ENCODE measurements around the gene LRP2BP. TPM values are rescaled to one million over a fixed set of nuclear protein-coding genes. Genes with fewer than 3 reads are reported as not detected.

The LRP2BP gene
- total RNA-seq, 1 experiment from 2014 or later: 0.33 TPM

DNA sequence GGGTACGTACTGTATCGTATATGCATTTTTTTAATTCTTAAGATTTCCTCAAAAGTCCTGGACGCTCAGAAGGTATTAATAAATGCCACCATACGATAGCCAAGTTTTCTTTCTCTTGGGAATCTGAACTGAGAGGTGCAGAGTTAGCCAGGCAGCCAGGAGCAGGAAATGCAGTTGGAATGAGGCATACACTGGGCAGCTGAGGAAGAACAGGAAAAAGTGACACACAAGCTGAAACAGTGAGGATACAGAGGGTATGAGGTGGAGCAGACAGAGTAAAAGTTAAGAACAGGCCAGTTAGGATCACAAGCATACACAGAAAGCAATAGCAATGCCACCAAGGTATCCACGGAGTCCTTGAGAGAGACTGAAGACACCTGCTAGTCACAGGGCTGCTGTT lies 16.7 kb upstream of the LRP2BP start:
- ChIA-PET POLR2A (no interaction called here), CTCF (no interaction called here)
- intact Hi-C loops (cut with micrococcal nuclease; ENCODE audit: unreplicated experiment): no loop called here
- Histone ChIP-seq H3K27me3 (ENCODE audit: control insufficient read depth, insufficient read depth, low read length) (no peaks in the 10 kb centered on the region), H3K4me1 (ENCODE audit: control insufficient read depth, insufficient read depth, low read length) (no peaks in the 10 kb centered on the region), H3K27ac (ENCODE audit: low read length) (no peak overlapping the region), H3K9me3 (ENCODE audit: control insufficient read depth, insufficient read depth, low read depth, low read length) (no peaks in the 10 kb centered on the region), H3K36me3 (ENCODE audit: control insufficient read depth, insufficient read depth, low read length) (no peaks in the 10 kb centered on the region; the same call in 1 of the 2 replicates), H3K4me3 (ENCODE audit: low read depth in 2 of 2, low read length in 2 of 2) (no peak overlapping the region)
- BruUV-seq (replicated peaks): no TSS peak
- ATAC-seq: no peak
- TF ChIP-seq, protein P1, sequence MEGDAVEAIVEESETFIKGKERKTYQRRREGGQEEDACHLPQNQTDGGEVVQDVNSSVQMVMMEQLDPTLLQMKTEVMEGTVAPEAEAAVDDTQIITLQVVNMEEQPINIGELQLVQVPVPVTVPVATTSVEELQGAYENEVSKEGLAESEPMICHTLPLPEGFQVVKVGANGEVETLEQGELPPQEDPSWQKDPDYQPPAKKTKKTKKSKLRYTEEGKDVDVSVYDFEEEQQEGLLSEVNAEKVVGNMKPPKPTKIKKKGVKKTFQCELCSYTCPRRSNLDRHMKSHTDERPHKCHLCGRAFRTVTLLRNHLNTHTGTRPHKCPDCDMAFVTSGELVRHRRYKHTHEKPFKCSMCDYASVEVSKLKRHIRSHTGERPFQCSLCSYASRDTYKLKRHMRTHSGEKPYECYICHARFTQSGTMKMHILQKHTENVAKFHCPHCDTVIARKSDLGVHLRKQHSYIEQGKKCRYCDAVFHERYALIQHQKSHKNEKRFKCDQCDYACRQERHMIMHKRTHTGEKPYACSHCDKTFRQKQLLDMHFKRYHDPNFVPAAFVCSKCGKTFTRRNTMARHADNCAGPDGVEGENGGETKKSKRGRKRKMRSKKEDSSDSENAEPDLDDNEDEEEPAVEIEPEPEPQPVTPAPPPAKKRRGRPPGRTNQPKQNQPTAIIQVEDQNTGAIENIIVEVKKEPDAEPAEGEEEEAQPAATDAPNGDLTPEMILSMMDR (IDR thresholded peaks at IDR 0.05): no peak
- TF ChIP-seq, protein P2, sequence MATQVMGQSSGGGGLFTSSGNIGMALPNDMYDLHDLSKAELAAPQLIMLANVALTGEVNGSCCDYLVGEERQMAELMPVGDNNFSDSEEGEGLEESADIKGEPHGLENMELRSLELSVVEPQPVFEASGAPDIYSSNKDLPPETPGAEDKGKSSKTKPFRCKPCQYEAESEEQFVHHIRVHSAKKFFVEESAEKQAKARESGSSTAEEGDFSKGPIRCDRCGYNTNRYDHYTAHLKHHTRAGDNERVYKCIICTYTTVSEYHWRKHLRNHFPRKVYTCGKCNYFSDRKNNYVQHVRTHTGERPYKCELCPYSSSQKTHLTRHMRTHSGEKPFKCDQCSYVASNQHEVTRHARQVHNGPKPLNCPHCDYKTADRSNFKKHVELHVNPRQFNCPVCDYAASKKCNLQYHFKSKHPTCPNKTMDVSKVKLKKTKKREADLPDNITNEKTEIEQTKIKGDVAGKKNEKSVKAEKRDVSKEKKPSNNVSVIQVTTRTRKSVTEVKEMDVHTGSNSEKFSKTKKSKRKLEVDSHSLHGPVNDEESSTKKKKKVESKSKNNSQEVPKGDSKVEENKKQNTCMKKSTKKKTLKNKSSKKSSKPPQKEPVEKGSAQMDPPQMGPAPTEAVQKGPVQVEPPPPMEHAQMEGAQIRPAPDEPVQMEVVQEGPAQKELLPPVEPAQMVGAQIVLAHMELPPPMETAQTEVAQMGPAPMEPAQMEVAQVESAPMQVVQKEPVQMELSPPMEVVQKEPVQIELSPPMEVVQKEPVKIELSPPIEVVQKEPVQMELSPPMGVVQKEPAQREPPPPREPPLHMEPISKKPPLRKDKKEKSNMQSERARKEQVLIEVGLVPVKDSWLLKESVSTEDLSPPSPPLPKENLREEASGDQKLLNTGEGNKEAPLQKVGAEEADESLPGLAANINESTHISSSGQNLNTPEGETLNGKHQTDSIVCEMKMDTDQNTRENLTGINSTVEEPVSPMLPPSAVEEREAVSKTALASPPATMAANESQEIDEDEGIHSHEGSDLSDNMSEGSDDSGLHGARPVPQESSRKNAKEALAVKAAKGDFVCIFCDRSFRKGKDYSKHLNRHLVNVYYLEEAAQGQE (IDR thresholded peaks at IDR 0.05; ENCODE audit: insufficient read depth in 1 of 2, low read depth in 2 of 2, low read length in 1 of 2): no peak
- TF ChIP-seq POLR2AphosphoS5 (IDR thresholded peaks at IDR 0.05; ENCODE audit: low read depth, low read length) (no peak), TCF7L2 (IDR thresholded peaks at IDR 0.05; ENCODE audit: low read depth, low read length) (no peak), SIN3A (IDR thresholded peaks at IDR 0.05; ENCODE audit: borderline replicate concordance, insufficient read depth, low read depth, low read length) (no peak)
- in situ Hi-C loops (cut with HindIII; ENCODE audit: low pct_unique_long_range_greater_than_20kb, low sequenced_read_pairs): no loop called here
- DNase-seq (ENCODE audit: low read depth, low spot score): no peak

DNA sequence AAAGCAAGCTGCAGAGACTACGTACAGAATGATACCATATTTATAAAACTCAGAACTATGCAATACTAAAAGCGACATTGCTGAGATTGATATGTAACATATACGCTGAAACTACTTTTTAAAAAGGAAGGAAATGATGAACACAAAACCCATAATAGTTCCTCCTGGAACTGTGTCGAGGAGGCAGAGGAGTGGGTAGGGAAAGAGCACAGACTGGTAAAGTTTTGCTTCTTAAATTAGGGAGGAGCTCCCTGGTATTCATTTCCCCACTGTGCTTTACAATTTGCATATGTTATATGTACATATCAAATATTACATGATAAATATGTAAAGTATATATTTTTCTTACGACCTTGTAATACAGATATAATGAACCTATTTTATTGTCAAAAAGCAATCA lies 16.1 kb upstream of the LRP2BP start:
- Histone ChIP-seq H3K27me3 (ENCODE audit: control insufficient read depth, insufficient read depth, low read length) (no peaks in the 10 kb centered on the region), H3K27ac (ENCODE audit: low read length) (no peak overlapping the region), H3K36me3 (ENCODE audit: control insufficient read depth, insufficient read depth, low read length) (no peaks in the 10 kb centered on the region; the same call in 1 of the 2 replicates), H3K4me1 (ENCODE audit: control insufficient read depth, insufficient read depth, low read length) (no peaks in the 10 kb centered on the region), H3K4me3 (ENCODE audit: low read depth in 2 of 2, low read length in 2 of 2) (no peak overlapping the region), H3K9me3 (ENCODE audit: control insufficient read depth, insufficient read depth, low read depth, low read length) (no peaks in the 10 kb centered on the region)
- CTCF ChIA-PET: no interaction called here
- intact Hi-C loops (cut with micrococcal nuclease; ENCODE audit: unreplicated experiment): no loop called here
- in situ Hi-C loops (cut with HindIII; ENCODE audit: low pct_unique_long_range_greater_than_20kb, low sequenced_read_pairs): no loop called here
- TF ChIP-seq POLR2AphosphoS5 (IDR thresholded peaks at IDR 0.05; ENCODE audit: low read depth, low read length) (no peak), SIN3A (IDR thresholded peaks at IDR 0.05; ENCODE audit: borderline replicate concordance, insufficient read depth, low read depth, low read length) (no peak), TCF7L2 (IDR thresholded peaks at IDR 0.05; ENCODE audit: low read depth, low read length) (no peak)
- TF ChIP-seq, protein P2 (IDR thresholded peaks at IDR 0.05; ENCODE audit: insufficient read depth in 1 of 2, low read depth in 2 of 2, low read length in 1 of 2): no peak
- TF ChIP-seq, protein P1 (IDR thresholded peaks at IDR 0.05): no peak
- no TSS peak for BruUV-seq (replicated peaks)
- ATAC-seq (no peak), DNase-seq (ENCODE audit: low read depth, low spot score) (no peak)
- POLR2A ChIA-PET: no interaction called here

Data from Panc1 (cell line).